ENCODE measurements around the gene ACLY. TPM values are rescaled to one million over a fixed set of nuclear protein-coding genes. Genes with fewer than 3 reads are reported as not detected.

The ACLY gene
- total RNA-seq, 1 donor from 2014 or later: 143 TPM

- H3K4me3 Mint-ChIP-seq: no peak overlapping the region
- H3K9me3 Mint-ChIP-seq: no peaks in the 10 kb centered on the region
- no peak for TF ChIP-seq CTCF (IDR thresholded peaks at IDR 0.05)
- DNase-seq: no peak
- ChIA-PET CTCF (no interaction called here), POLR2A (interaction anchor here (0.6 kb wide), 1 partner anchor 260 kb away, joined by 3 read pairs; no protein-coding TSS in a partner anchor)
- no peak overlapping the region for H3K27ac Mint-ChIP-seq
- intact Hi-C loops (cut with micrococcal nuclease): no loop called here
- ATAC-seq (ENCODE audit: low read depth): no peak
- H3K27me3 Mint-ChIP-seq: no peaks in the 10 kb centered on the region
- no peaks in the 10 kb centered on the region for H3K4me1 Mint-ChIP-seq
- H3K36me3 Mint-ChIP-seq (ENCODE audit: low read depth): peaks cover 82% of the 10 kb centered on the region
Observed at GRCh38 chr17:41894791-41895331, 23.9 kb downstream of the ACLY start.

- POLR2A ChIA-PET: no interaction called here
- ATAC-seq (ENCODE audit: low read depth): no peak
- H3K4me3 Mint-ChIP-seq: no peak overlapping the region
- peaks cover 81% of the 10 kb centered on the region for H3K36me3 Mint-ChIP-seq (ENCODE audit: low read depth)
- no peak overlapping the region for H3K27ac Mint-ChIP-seq
- intact Hi-C loops (cut with micrococcal nuclease): no loop called here
- H3K4me1 Mint-ChIP-seq: no peaks in the 10 kb centered on the region
- DNase-seq: no peak
- CTCF ChIA-PET: no interaction called here
- H3K27me3 Mint-ChIP-seq: no peaks in the 10 kb centered on the region
- no peak for TF ChIP-seq CTCF (IDR thresholded peaks at IDR 0.05)
- H3K9me3 Mint-ChIP-seq: no peaks in the 10 kb centered on the region
Observed at GRCh38 chr17:41893384-41893783, 25.4 kb downstream of the ACLY start.

- ChIA-PET POLR2A (no interaction called here), CTCF (no interaction called here)
- peaks cover 79% of the 10 kb centered on the region for H3K36me3 Mint-ChIP-seq (ENCODE audit: low read depth)
- H3K4me3 Mint-ChIP-seq: no peak overlapping the region
- no peak for DNase-seq
- intact Hi-C loops (cut with micrococcal nuclease): no loop called here
- H3K9me3 Mint-ChIP-seq: no peaks in the 10 kb centered on the region
- no peak for ATAC-seq (ENCODE audit: low read depth)
- no peaks in the 10 kb centered on the region for H3K27me3 Mint-ChIP-seq
- no peaks in the 10 kb centered on the region for H3K4me1 Mint-ChIP-seq
- TF ChIP-seq CTCF (IDR thresholded peaks at IDR 0.05): no peak
- H3K27ac Mint-ChIP-seq: peak overlapping the region; percentile 20
Observed at GRCh38 chr17:41892021-41892376, 26.8 kb downstream of the ACLY start.

GRCh38 chr17:41891135-41892020, 27.4 kb downstream of the ACLY start:
- H3K27ac Mint-ChIP-seq: peak overlapping the region; percentile 20
- POLR2A ChIA-PET: no interaction called here
- CTCF ChIA-PET: no interaction called here
- intact Hi-C loops (cut with micrococcal nuclease): no loop called here
- no peaks in the 10 kb centered on the region for H3K27me3 Mint-ChIP-seq
- H3K4me1 Mint-ChIP-seq: no peaks in the 10 kb centered on the region
- no peaks in the 10 kb centered on the region for H3K9me3 Mint-ChIP-seq
- no peak overlapping the region for H3K4me3 Mint-ChIP-seq
- peaks cover 76% of the 10 kb centered on the region for H3K36me3 Mint-ChIP-seq (ENCODE audit: low read depth)
- no peak for TF ChIP-seq CTCF (IDR thresholded peaks at IDR 0.05)
- DNase-seq: no peak
- no peak for ATAC-seq (ENCODE audit: low read depth)

GRCh38 chr17:41888332-41888965, 30.3 kb downstream of the ACLY start:
- intact Hi-C loops (cut with micrococcal nuclease): no loop called here
- no peak overlapping the region for H3K27ac Mint-ChIP-seq
- CTCF ChIA-PET: no interaction called here
- ATAC-seq (ENCODE audit: low read depth) (no peak), DNase-seq (no peak)
- H3K27me3 Mint-ChIP-seq: no peaks in the 10 kb centered on the region
- H3K4me3 Mint-ChIP-seq: no peak overlapping the region
- peaks cover 79% of the 10 kb centered on the region for H3K36me3 Mint-ChIP-seq (ENCODE audit: low read depth)
- TF ChIP-seq CTCF (IDR thresholded peaks at IDR 0.05): no peak
- H3K4me1 Mint-ChIP-seq: no peaks in the 10 kb centered on the region
- POLR2A ChIA-PET: no interaction called here
- H3K9me3 Mint-ChIP-seq: no peaks in the 10 kb centered on the region
